HepG2 (cell line): ENCODE measurements around the gene GPR61. TPM values are rescaled to one million over a fixed set of nuclear protein-coding genes. Genes with fewer than 3 reads are reported as not detected.

Experiments used
- ATAC-seq: fragments of 200-7000 bp; cut with Tn5 transposase; 3 replicates; pipeline ENCODE4 v1.9.1; 2020; ENCODE audit warnings: mild to moderate bottlenecking, moderate library complexity
- BruUV-seq: library from RNA; stranded (reverse); fragments of 400-500 nt; replicated peaks from 2 replicates; lab custom pipeline; 2021; lab: Mats Ljungman, UMichigan
- CTCF ChIA-PET: fragments of 300-600 bp; formaldehyde crosslinking; extraction: SDS; loops from one replicate; lab custom pipeline; 2021; ENCODE audit warnings: low total read pairs, inconsistent platforms, low intra/inter-chr PET ratio; lab: Yijun Ruan, JAX
- POLR2A ChIA-PET: fragments of 350-600 bp; sonication (Branson Sonifier 250); formaldehyde crosslinking; loops from one replicate; lab custom pipeline; 2020; ENCODE audit warnings: antibody characterized with exemption, inconsistent platforms; lab: Yijun Ruan, JAX
- DNase-seq: peaks from one replicate; pipeline ENCODE4 v3.0.0-alpha.2; 2015; ENCODE audit warnings: low spot score
- FAIRE-seq: peaks from 3 replicates; lab custom pipeline; 2011; peaks lifted over from hg19 to GRCh38; lab: Jason Lieb, UNC
- H2AFZ ChIP-seq: one replicate; pipeline ENCODE4 v1.6.1; 2011; ENCODE audit warnings: low read length, inconsistent platforms
- H3K27ac ChIP-seq: fragments of 300-600 bp; 3 replicates; pipeline ENCODE4 v1.8.0; 2011; ENCODE audit warnings: mixed run types, mild to moderate bottlenecking, mixed read lengths, low read length, inconsistent platforms; ENCODE audit not compliant: insufficient read depth; ENCODE audit errors: extremely low read length
- H3K27me3 ChIP-seq, 2 experiments: fragments of 200-600 bp in 1 of 2; 2 replicates in 1 of 2; 3 replicates in 1 of 2; pipeline versions ENCODE4 v1.6.0 to v1.8.0; 2011; ENCODE audit warnings: low read length in 2 of 2, mild to moderate bottlenecking in 2 of 2, moderate library complexity in 2 of 2, inconsistent platforms in 1 of 2; ENCODE audit not compliant: insufficient read depth in 2 of 2, control insufficient read depth in 1 of 2
- H3K36me3 ChIP-seq, 2 experiments: fragments of 200-600 bp in 1 of 2; replicated peaks in 1 of 2; 2 replicates in 1 of 2; 3 replicates in 1 of 2; pipeline versions ENCODE4 v1.5.1 to v1.8.0; 2011; ENCODE audit warnings: low read length in 2 of 2, inconsistent platforms in 1 of 2; ENCODE audit not compliant: insufficient read depth in 2 of 2, control insufficient read depth in 1 of 2
- H3K4me1 ChIP-seq: 2 replicates; pipeline ENCODE4 v1.5.1; 2012; ENCODE audit warnings: low read length, inconsistent platforms; ENCODE audit not compliant: insufficient read depth
- H3K4me2 ChIP-seq: 2 replicates; pipeline ENCODE4 v1.6.0; 2011; ENCODE audit warnings: low read depth, low read length, inconsistent platforms
- H3K4me3 ChIP-seq, 3 experiments: fragments of 200-600 bp in 1 of 3; sonication (generic), shearing (Covaris generic) in 1 of 3; replicated peaks in 1 of 3; 2 replicates each; pipeline ENCODE4 v1.5.1; 2011 to 2016; ENCODE audit warnings: low read length in 3 of 3, inconsistent platforms in 2 of 3, low read depth in 2 of 3, mild to moderate bottlenecking in 2 of 3, control low read depth in 1 of 3, mixed read lengths in 1 of 3; ENCODE audit not compliant: insufficient read depth in 1 of 3
- H3K79me2 ChIP-seq: one replicate; pipeline ENCODE4 v1.6.1; 2011; ENCODE audit warnings: low read length, inconsistent platforms; ENCODE audit not compliant: insufficient read depth
- H3K9ac ChIP-seq: 2 replicates; pipeline ENCODE4 v1.6.0; 2011; ENCODE audit warnings: mild to moderate bottlenecking, low read depth, low read length, inconsistent platforms; ENCODE audit not compliant: insufficient read depth
- H3K9me3 ChIP-seq: 2 replicates; pipeline ENCODE4 v1.5.1; 2012; ENCODE audit warnings: mild to moderate bottlenecking, low read length
- H4K20me1 ChIP-seq: 2 replicates; pipeline ENCODE4 v1.6.0; 2011; ENCODE audit warnings: inconsistent platforms, mild to moderate bottlenecking, low read length, moderate library complexity; ENCODE audit not compliant: insufficient read depth
- MED1 ChIP-seq: sonication (generic); formaldehyde crosslinking; IDR thresholded peaks from 2 replicates; pipeline ENCODE4 v1.4.0; 2020; ENCODE audit warnings: missing genetic modification reagents
- TFDP2 ChIP-seq: sonication (generic); formaldehyde crosslinking; IDR thresholded peaks from 2 replicates; pipeline ENCODE4 v1.4.0; 2020; ENCODE audit warnings: missing genetic modification reagents
- ZNF274 ChIP-seq: sonication (generic); formaldehyde crosslinking; IDR thresholded peaks from 2 replicates; pipeline ENCODE4 v1.5.1; 2020; ENCODE audit warnings: mild to moderate bottlenecking, missing genetic modification reagents
- ZNF350 ChIP-seq: sonication (generic); formaldehyde crosslinking; IDR thresholded peaks from 2 replicates; pipeline ENCODE4 v1.4.0; 2020; ENCODE audit warnings: mild to moderate bottlenecking, low read depth, missing genetic modification reagents, borderline replicate concordance
- ZNF687 ChIP-seq: sonication (generic); formaldehyde crosslinking; IDR thresholded peaks from 2 replicates; pipeline ENCODE4 v1.5.1; 2020; ENCODE audit warnings: mild to moderate bottlenecking, missing genetic modification reagents, moderate library complexity
- WGBS: methylation state at CpG from one replicate; pipeline ENCODE4 v1.1.6; 2017; ENCODE audit warnings: low lambda C conversion rate; 5-methylcytosine and 5-hydroxymethylcytosine counted together
- in situ Hi-C: cut with HindIII; loops from 2 replicates; pipeline ENCODE4 v1.10.0; 2017; ENCODE audit warnings: low pct_unique_long_range_greater_than_20kb; ENCODE audit not compliant: extremely low pct_ligation_motif_present
- intact Hi-C: fragments of 100-400 bp; cut with micrococcal nuclease; formaldehyde crosslinking; loops from one replicate; pipeline ENCODE4 v1.10.0; 2022; ENCODE audit not compliant: unreplicated experiment
- polyA plus RNA-seq, 8 experiments: library from polyadenylated mRNA; depleted of rRNA in 3 of 8; stranded (reverse) in 7 of 8; unstranded in 1 of 8; fragments of >200 nt; fragmentation: Illumina TruSeq in 4 of 8; extraction: Trizol in 4 of 8; gene quantifications; 2 replicates each; pipeline versions ENCODE4 v1.2.1 to v1.2.3, GENCODE V29; 2011 to 2016; ENCODE audit warnings: low read depth in 4 of 8, missing spikeins in 1 of 8, mixed read lengths in 1 of 8; ENCODE audit not compliant: insufficient read depth in 1 of 8
- total RNA-seq, 5 experiments: library from RNA; depleted of rRNA; stranded (reverse); fragments of >200 nt; fragmentation: Illumina TruSeq; extraction: Trizol; gene quantifications; 2 replicates each; pipeline ENCODE4 v1.2.3, GENCODE V29; 2016; ENCODE audit warnings: low read depth in 1 of 5

GPR61 gene
- total and polyA plus RNA-seq, 2 of the 13 experiments (the other 11 are each of a cell fraction or from before 2014, with no cell fraction given), result not detected

- Histone ChIP-seq H4K20me1 (no peaks in the 10 kb centered on the region), H3K27ac (no peak overlapping the region)
- POLR2A ChIA-PET, result interaction anchor here (0.9 to 1.4 kb wide), 2 partner anchors 87 to 97 kb away, joined by 3 to 4 read pairs; no protein-coding TSS in a partner anchor
- no TSS peak for BruUV-seq
- 0 out of 2 replicates have a peak, but pooled peaks have one; percentile 22 for TF ChIP-seq ZNF274 (CRISPR knock-in tag)
- TF ChIP-seq MED1 (CRISPR knock-in tag), result no peak
- no peak for TF ChIP-seq TFDP2 (CRISPR knock-in tag)
- TF ChIP-seq ZNF350 (CRISPR knock-in tag), result no peak
- TF ChIP-seq ZNF687, result 0 out of 2 replicates have a peak, but pooled peaks have one; percentile 5
- TF ChIP-seq, all 625 proteins: peak for 2
- H3K9me3 ChIP-seq, result no peaks in the 10 kb centered on the region
- H3K79me2 ChIP-seq, result peaks cover 16% of the 10 kb centered on the region
- H3K4me1 ChIP-seq, result peaks cover 47% of the 10 kb centered on the region
- CTCF ChIA-PET, result no interaction called here
- no peak for ATAC-seq
- peaks cover 7 to 14% of the 10 kb centered on the region in 2 experiments; a peak in 3 of 5 replicates for H3K27me3 ChIP-seq
- H3K4me2 ChIP-seq, result peak overlapping the region; percentile 66
- no peak for FAIRE-seq
- DNase-seq, result no peak
- H3K36me3 ChIP-seq, result no peaks in the 10 kb centered on the region
- intact Hi-C loops, result loop anchor here (2.0 to 10.0 kb wide), 2 partner anchors 95 to 441 kb away; partner anchors contain the start of gene AHCYL1
- WGBS, result 53% methylated on average over 12 of the region's 24 CpGs
- in situ Hi-C loops, result loop anchor here (10.0 kb wide), 1 partner anchor 171 kb away; the partner anchor contains the start of gene GSTM5
- no peak overlapping the region for H2AFZ ChIP-seq
- no peak overlapping the region for H3K9ac ChIP-seq
- peak overlapping the region in 1 of 3 experiments; percentile 51; a peak in 1 of 6 replicates for H3K4me3 ChIP-seq
Measured at GRCh38 chr1:109543283-109543987, 3.8 kb downstream of the GPR61 start.
